GM12892 (cell line): Measurements from ENCODE around the gene HLA-A.

Experiments
- POLR2A ChIP-seq: IDR thresholded peaks from 2 replicates; pipeline ENCODE4 v1.6.1; 2011; ENCODE audit warnings: low read depth, low read length, control low read depth
- POLR2AphosphoS5 ChIP-seq: IDR thresholded peaks from 2 replicates; pipeline ENCODE4 v1.6.1; 2011; ENCODE audit warnings: low read depth, low read length, control low read depth

- TF ChIP-seq POLR2AphosphoS5 (no peak), POLR2A (no peak)
Observed at GRCh38 chr6:29975561-29975907, 33.2 kb downstream of the HLA-A start.
